WTC11 (cell line): ENCODE results near the gene PCDHA12.

ENCODE experiments used
- ATF6 ChIP-seq: sonication (generic); formaldehyde crosslinking; IDR thresholded peaks from 2 replicates; pipeline ENCODE4 v1.8.1; 2023; ENCODE audit warnings: mild to moderate bottlenecking, missing genetic modification reagents
- CREB1 ChIP-seq: sonication (generic); formaldehyde crosslinking; IDR thresholded peaks from 2 replicates; pipeline ENCODE4 v1.8.0; 2023; ENCODE audit warnings: mild to moderate bottlenecking, missing genetic modification reagents
- CREM ChIP-seq: sonication (generic); formaldehyde crosslinking; IDR thresholded peaks from 2 replicates; pipeline ENCODE4 v1.8.1; 2022; ENCODE audit warnings: mild to moderate bottlenecking, missing genetic modification reagents, moderate library complexity
- CTCF ChIP-seq: fragments of 200-600 bp; IDR thresholded peaks from 2 replicates; pipeline ENCODE4 v1.8.0; 2022; ENCODE audit warnings: antibody characterized with exemption
- E2F4 ChIP-seq: sonication (generic); formaldehyde crosslinking; IDR thresholded peaks from 2 replicates; pipeline ENCODE4 v1.8.1; 2022; ENCODE audit warnings: low read depth, mild to moderate bottlenecking, moderate library complexity, missing genetic modification reagents, borderline replicate concordance
- ELF4 ChIP-seq: sonication (generic); formaldehyde crosslinking; IDR thresholded peaks from 2 replicates; pipeline ENCODE4 v1.8.1; 2022; ENCODE audit warnings: low read depth, mild to moderate bottlenecking, moderate library complexity, missing genetic modification reagents
- FOXJ3 ChIP-seq: sonication (generic); formaldehyde crosslinking; IDR thresholded peaks from 2 replicates; pipeline ENCODE4 v1.9.0; 2021; ENCODE audit warnings: missing genetic modification reagents, mild to moderate bottlenecking, borderline replicate concordance
- IRF1 ChIP-seq: sonication (generic); formaldehyde crosslinking; IDR thresholded peaks from 2 replicates; pipeline ENCODE4 v1.8.0; 2023; ENCODE audit warnings: missing genetic modification reagents
- MAX ChIP-seq: sonication (generic); formaldehyde crosslinking; IDR thresholded peaks from 2 replicates; pipeline ENCODE4 v1.8.0; 2022; ENCODE audit warnings: mild to moderate bottlenecking, missing genetic modification reagents
- NR2C2 ChIP-seq: sonication (generic); formaldehyde crosslinking; IDR thresholded peaks from 2 replicates; pipeline ENCODE4 v1.8.0; 2022; ENCODE audit warnings: mild to moderate bottlenecking, missing genetic modification reagents
- PREB ChIP-seq: sonication (generic); formaldehyde crosslinking; IDR thresholded peaks from 2 replicates; pipeline ENCODE4 v1.8.1; 2022; ENCODE audit warnings: mild to moderate bottlenecking, missing genetic modification reagents, moderate library complexity, borderline replicate concordance
- SP1 ChIP-seq: sonication (generic); formaldehyde crosslinking; conservative IDR thresholded peaks from 2 replicates; pipeline ENCODE4 v1.8.1; 2022; ENCODE audit warnings: missing genetic modification reagents
- TF ChIP-seq, protein P1 (sequence below): sonication (generic); formaldehyde crosslinking; conservative IDR thresholded peaks from 2 replicates; pipeline ENCODE4 v1.8.1; 2023; ENCODE audit warnings: mild to moderate bottlenecking, low read depth, missing genetic modification reagents, moderate library complexity

- TF ChIP-seq E2F4: no peak
- no peak for TF ChIP-seq CTCF
- TF ChIP-seq PREB (CRISPR knock-in tag): no peak
- TF ChIP-seq, protein P1, sequence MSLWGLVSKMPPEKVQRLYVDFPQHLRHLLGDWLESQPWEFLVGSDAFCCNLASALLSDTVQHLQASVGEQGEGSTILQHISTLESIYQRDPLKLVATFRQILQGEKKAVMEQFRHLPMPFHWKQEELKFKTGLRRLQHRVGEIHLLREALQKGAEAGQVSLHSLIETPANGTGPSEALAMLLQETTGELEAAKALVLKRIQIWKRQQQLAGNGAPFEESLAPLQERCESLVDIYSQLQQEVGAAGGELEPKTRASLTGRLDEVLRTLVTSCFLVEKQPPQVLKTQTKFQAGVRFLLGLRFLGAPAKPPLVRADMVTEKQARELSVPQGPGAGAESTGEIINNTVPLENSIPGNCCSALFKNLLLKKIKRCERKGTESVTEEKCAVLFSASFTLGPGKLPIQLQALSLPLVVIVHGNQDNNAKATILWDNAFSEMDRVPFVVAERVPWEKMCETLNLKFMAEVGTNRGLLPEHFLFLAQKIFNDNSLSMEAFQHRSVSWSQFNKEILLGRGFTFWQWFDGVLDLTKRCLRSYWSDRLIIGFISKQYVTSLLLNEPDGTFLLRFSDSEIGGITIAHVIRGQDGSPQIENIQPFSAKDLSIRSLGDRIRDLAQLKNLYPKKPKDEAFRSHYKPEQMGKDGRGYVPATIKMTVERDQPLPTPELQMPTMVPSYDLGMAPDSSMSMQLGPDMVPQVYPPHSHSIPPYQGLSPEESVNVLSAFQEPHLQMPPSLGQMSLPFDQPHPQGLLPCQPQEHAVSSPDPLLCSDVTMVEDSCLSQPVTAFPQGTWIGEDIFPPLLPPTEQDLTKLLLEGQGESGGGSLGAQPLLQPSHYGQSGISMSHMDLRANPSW (CRISPR knock-in tag): no peak
- no peak for TF ChIP-seq ELF4 (CRISPR knock-in tag)
- TF ChIP-seq SP1: no peak
- TF ChIP-seq FOXJ3 (CRISPR knock-in tag): no peak
- no peak for TF ChIP-seq IRF1
- no peak for TF ChIP-seq MAX (CRISPR knock-in tag)
- no peak for TF ChIP-seq ATF6 (CRISPR knock-in tag)
- no peak for TF ChIP-seq CREM (CRISPR knock-in tag)
- no peak for TF ChIP-seq NR2C2 (CRISPR knock-in tag)
- no peak for TF ChIP-seq CREB1
These were observed 48.5 kb downstream of the PCDHA12 start for GRCh38 chr5:140923601-140924000.
